ENCODE measurements around the gene RPSA. TPM values are rescaled to one million over a fixed set of nuclear protein-coding genes. Genes with fewer than 3 reads are reported as not detected.
"Not testable (repeated sequence)": the region's sequence is repeated elsewhere in the genome, so short reads cannot be mapped to it uniquely, and the experiment has no call there.

The RPSA gene
- total RNA-seq, 4 donors from 2014 or later = 744 to 1,023 (median 854) TPM

- H3K36me3 ChIP-seq = no peaks in the 10 kb centered on the region
- H3K4me3 ChIP-seq = no peak overlapping the region
- H3K27ac ChIP-seq = no peak overlapping the region
- no peaks in the 10 kb centered on the region for H3K27me3 ChIP-seq
- H3K4me1 ChIP-seq = peaks cover 0 to 6% (median 1%) of the 10 kb centered on the region in 4 donors
- DNase-seq (ENCODE audit: low spot score in 2 of 2) = peak; percentile 46 to 95
- TF ChIP-seq EP300 (IDR thresholded peaks at IDR 0.05) (no peak), POLR2A (IDR thresholded peaks at IDR 0.05) (no peak), CTCF (IDR thresholded peaks at IDR 0.05) (peak; percentile 79 to 86 (median 85))
- 22 to 26% methylated on average over 13 of the region's 13 CpGs for WGBS, 2 donors
- H3K9me3 ChIP-seq = no peaks in the 10 kb centered on the region
These were observed 41.3 kb downstream of the RPSA start for GRCh38 chr3:39447637-39448483.

- TF ChIP-seq CTCF (IDR thresholded peaks at IDR 0.05) (no peak), EP300 (IDR thresholded peaks at IDR 0.05) (no peak), POLR2A (IDR thresholded peaks at IDR 0.05) (no peak)
- H3K36me3 ChIP-seq = no peaks in the 10 kb centered on the region
- no peaks in the 10 kb centered on the region for H3K27me3 ChIP-seq
- H3K9me3 ChIP-seq = no peaks in the 10 kb centered on the region
- 72 to 80% methylated on average over 10 of the region's 10 CpGs for whole genome bisulfite sequencing, 2 donors
- H3K4me3 ChIP-seq = no peak overlapping the region
- peaks cover 0 to 6% (median 1%) of the 10 kb centered on the region in 4 donors for H3K4me1 ChIP-seq
- DNase-seq (ENCODE audit: low spot score in 2 of 2) = no peak
- no peak overlapping the region for H3K27ac ChIP-seq
These were observed 42.1 kb downstream of the RPSA start for GRCh38 chr3:39448506-39449233.

DNA sequence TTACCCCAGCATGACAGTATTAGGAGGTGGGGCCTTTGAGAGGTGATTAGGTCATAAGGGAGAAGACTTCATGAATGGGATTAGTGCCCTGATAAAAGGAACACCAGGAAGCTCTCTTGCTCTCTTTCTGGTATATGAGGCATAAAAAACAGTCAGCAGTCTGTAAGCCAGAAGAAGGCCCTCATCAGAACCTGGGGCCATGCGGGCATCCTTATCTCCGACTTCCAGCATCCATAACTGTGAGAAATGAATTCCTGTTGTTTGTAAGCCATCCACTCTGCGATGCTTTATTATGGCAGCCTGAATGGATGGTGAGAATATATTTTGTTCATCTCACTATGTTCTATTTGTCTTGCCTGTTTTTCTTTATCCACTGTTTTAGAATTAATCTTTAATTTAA, 43.3 kb downstream of the RPSA start:
- H3K9me3 ChIP-seq = no peaks in the 10 kb centered on the region
- H3K27ac ChIP-seq = no peak overlapping the region
- TF ChIP-seq EP300 (IDR thresholded peaks at IDR 0.05) (no peak), POLR2A (IDR thresholded peaks at IDR 0.05) (no peak), CTCF (IDR thresholded peaks at IDR 0.05) (no peak)
- no peak overlapping the region for H3K4me3 ChIP-seq
- H3K27me3 ChIP-seq = no peaks in the 10 kb centered on the region
- WGBS, 2 donors = 59 to 93% methylated on average over 3 of the region's 3 CpGs
- DNase-seq (ENCODE audit: low spot score in 2 of 2) = no peak
- H3K36me3 ChIP-seq = no peaks in the 10 kb centered on the region
- peaks cover 0 to 6% (median 1%) of the 10 kb centered on the region in 4 donors for H3K4me1 ChIP-seq

GRCh38 chr3:39453134-39453533, 46.6 kb downstream of the RPSA start:
- Histone ChIP-seq H3K36me3 (no peaks in the 10 kb centered on the region), H3K27ac (no peak overlapping the region), H3K27me3 (no peaks in the 10 kb centered on the region), H3K4me3 (no peak overlapping the region), H3K4me1 (peaks cover 0 to 1% (median 0%) of the 10 kb centered on the region in 4 donors), H3K9me3 (no peaks in the 10 kb centered on the region)
- DNase-seq (ENCODE audit: low spot score in 2 of 2) = no peak
- 68 to 83% methylated on average over 1 of the region's 1 CpG for WGBS, 2 donors
- TF ChIP-seq EP300 (IDR thresholded peaks at IDR 0.05) = no peak
- no peak for TF ChIP-seq POLR2A (IDR thresholded peaks at IDR 0.05)
- TF ChIP-seq CTCF (IDR thresholded peaks at IDR 0.05) = no peak

- H3K36me3 ChIP-seq; H3K27me3 ChIP-seq; H3K27ac ChIP-seq; H3K4me1 ChIP-seq; H3K4me3 ChIP-seq; H3K9me3 ChIP-seq; DNase-seq (ENCODE audit: low spot score in 2 of 2): not testable (repeated sequence)
- WGBS, 2 donors = 92 to 95% methylated on average over 7 of the region's 7 CpGs
These were observed 47.4 kb downstream of the RPSA start for GRCh38 chr3:39453872-39454271.
